A673 (cell line): ENCODE data around the gene GPR61. TPM values are rescaled to one million over a fixed set of nuclear protein-coding genes. Genes with fewer than 3 reads are reported as not detected.

Experiments used
- BruUV-seq: library from RNA; stranded (reverse); fragments of 400-500 nt; replicated peaks from 2 replicates; lab custom pipeline; 2021; lab: Mats Ljungman, UMichigan
- CTCF ChIA-PET: fragments of 300-600 bp; sonication (Branson Sonifier 250); formaldehyde crosslinking; loops from one replicate; lab custom pipeline; 2022; ENCODE audit warnings: antibody characterized with exemption; lab: Charles Lee
- POLR2A ChIA-PET: fragments of 300-600 bp; sonication (Branson Sonifier 250); formaldehyde crosslinking; loops from one replicate; lab custom pipeline; 2022; ENCODE audit warnings: antibody characterized with exemption; ENCODE audit not compliant: low non-redundant PET; lab: Charles Lee
- DNase-seq: peaks from one replicate; pipeline ENCODE4 v3.0.0-alpha.2; 2015; ENCODE audit warnings: low spot score
- H3K27ac ChIP-seq: fragments of 200-600 bp; sonication (generic); 2 replicates; pipeline ENCODE4 v1.5.1; 2016; ENCODE audit warnings: mixed run types, low read depth, mild to moderate bottlenecking, mixed read lengths, antibody characterized with exemption, low read length; ENCODE audit not compliant: poor library complexity, severe bottlenecking
- H3K27me3 ChIP-seq: fragments of 200-600 bp; sonication (generic); replicated peaks from 2 replicates; pipeline ENCODE4 v1.6.1; 2017; ENCODE audit warnings: mixed run types, low read depth, mild to moderate bottlenecking, mixed read lengths, antibody characterized with exemption, low read length; ENCODE audit not compliant: insufficient read depth, poor library complexity
- H3K36me3 ChIP-seq: fragments of 200-600 bp; sonication (generic); 2 replicates; pipeline ENCODE4 v1.6.1; 2016; ENCODE audit warnings: mixed run types, mild to moderate bottlenecking, mixed read lengths, antibody characterized with exemption, low read length; ENCODE audit not compliant: insufficient read depth, poor library complexity, severe bottlenecking
- H3K4me1 ChIP-seq: fragments of 200-600 bp; sonication (generic); 2 replicates; pipeline ENCODE4 v1.6.1; 2017; ENCODE audit warnings: mixed run types, mild to moderate bottlenecking, mixed read lengths, antibody characterized with exemption, low read length; ENCODE audit not compliant: insufficient read depth, poor library complexity, severe bottlenecking
- H3K4me3 ChIP-seq: fragments of 200-600 bp; sonication (generic); 2 replicates; pipeline ENCODE4 v1.5.1; 2016; ENCODE audit warnings: low read depth, mixed run types, mild to moderate bottlenecking, mixed read lengths, low read length; ENCODE audit not compliant: poor library complexity, severe bottlenecking
- H3K9me3 ChIP-seq: fragments of 200-600 bp; sonication (generic); 2 replicates; pipeline ENCODE4 v1.6.1; 2016; ENCODE audit warnings: mixed run types, low read depth, mild to moderate bottlenecking, mixed read lengths, antibody characterized with exemption, low read length; ENCODE audit not compliant: poor library complexity, severe bottlenecking
- EZH2 ChIP-seq: fragments of 200-600 bp; sonication (generic); IDR thresholded peaks from 2 replicates; pipeline ENCODE4 v1.6.1; 2017; ENCODE audit warnings: borderline replicate concordance, low read depth, mild to moderate bottlenecking, mixed read lengths, antibody characterized with exemption, low read length; ENCODE audit not compliant: poor library complexity, severe bottlenecking
- intact Hi-C: fragments of 100-400 bp; cut with micrococcal nuclease; formaldehyde crosslinking; loops from one replicate; pipeline ENCODE4 v1.10.0; 2022; ENCODE audit not compliant: unreplicated experiment
- total RNA-seq: library from RNA; stranded (reverse); gene quantifications from 2 replicates; pipeline ENCODE4 v1.2.3, GENCODE V29; 2021
- TF ChIP-seq, protein P1 (sequence below): fragments of 300-800, 200-600 bp; sonication (generic); conservative IDR thresholded peaks from 2 replicates; pipeline ENCODE4 v1.5.1; 2017; ENCODE audit warnings: low read depth, mild to moderate bottlenecking, antibody characterized with exemption, low read length, moderate library complexity, mixed read lengths

Gene GPR61
- total RNA-seq, 1 experiment from 2014 or later: not detected

DNA sequence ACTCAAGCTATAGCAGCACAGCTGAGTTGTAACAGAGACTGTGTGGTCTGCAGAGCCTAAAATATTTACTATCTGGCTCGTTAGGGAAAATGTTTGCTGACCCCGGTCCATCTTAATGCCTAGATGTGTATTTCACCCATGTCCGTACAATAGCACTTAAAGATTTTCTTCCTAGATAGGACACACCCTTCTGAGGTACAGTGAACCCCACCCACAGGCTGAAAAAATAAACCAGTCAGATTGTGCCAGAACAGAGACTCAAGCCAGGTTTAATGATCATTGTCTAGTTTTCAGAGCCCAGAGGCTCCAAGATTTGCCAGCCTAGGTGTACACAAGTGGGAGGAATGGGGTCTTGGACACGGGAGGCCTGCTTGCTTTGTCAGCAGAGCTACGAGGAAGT lies 35.7 kb upstream of the GPR61 start:
- Histone ChIP-seq H3K4me3 (no peak overlapping the region), H3K27ac (no peak overlapping the region), H3K27me3 (no peaks in the 10 kb centered on the region), H3K9me3 (no peaks in the 10 kb centered on the region), H3K4me1 (no peaks in the 10 kb centered on the region), H3K36me3 (no peaks in the 10 kb centered on the region)
- intact Hi-C loops: no loop called here
- DNase-seq: no peak
- CTCF ChIA-PET: no interaction called here
- no TSS peak for BruUV-seq
- TF ChIP-seq EZH2: no peak
- TF ChIP-seq, protein P1, sequence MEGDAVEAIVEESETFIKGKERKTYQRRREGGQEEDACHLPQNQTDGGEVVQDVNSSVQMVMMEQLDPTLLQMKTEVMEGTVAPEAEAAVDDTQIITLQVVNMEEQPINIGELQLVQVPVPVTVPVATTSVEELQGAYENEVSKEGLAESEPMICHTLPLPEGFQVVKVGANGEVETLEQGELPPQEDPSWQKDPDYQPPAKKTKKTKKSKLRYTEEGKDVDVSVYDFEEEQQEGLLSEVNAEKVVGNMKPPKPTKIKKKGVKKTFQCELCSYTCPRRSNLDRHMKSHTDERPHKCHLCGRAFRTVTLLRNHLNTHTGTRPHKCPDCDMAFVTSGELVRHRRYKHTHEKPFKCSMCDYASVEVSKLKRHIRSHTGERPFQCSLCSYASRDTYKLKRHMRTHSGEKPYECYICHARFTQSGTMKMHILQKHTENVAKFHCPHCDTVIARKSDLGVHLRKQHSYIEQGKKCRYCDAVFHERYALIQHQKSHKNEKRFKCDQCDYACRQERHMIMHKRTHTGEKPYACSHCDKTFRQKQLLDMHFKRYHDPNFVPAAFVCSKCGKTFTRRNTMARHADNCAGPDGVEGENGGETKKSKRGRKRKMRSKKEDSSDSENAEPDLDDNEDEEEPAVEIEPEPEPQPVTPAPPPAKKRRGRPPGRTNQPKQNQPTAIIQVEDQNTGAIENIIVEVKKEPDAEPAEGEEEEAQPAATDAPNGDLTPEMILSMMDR: no peak
- POLR2A ChIA-PET: no interaction called here

DNA sequence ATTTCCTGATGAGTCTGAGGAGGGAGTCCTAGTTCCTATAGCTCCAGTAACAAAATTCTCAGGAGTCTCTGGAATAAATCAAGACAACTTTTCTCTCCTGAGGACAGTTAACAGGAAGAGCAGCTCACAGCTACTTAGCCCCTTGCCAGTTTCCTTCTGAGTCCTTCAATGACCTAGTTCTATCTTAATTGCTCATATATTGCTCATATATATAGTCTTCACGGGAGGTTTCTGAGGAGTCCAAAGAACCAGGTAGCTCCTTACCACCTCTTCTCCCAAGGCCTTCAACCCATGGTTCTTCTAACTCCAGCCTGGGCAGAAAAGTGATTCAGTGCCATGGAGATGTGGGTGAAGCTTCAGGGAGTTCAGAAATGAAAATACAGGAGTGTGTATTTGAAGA lies 34.7 kb upstream of the GPR61 start:
- DNase-seq: no peak
- ChIA-PET CTCF (no interaction called here), POLR2A (no interaction called here)
- intact Hi-C loops: no loop called here
- Histone ChIP-seq H3K9me3 (no peaks in the 10 kb centered on the region), H3K4me1 (peaks cover 1% of the 10 kb centered on the region), H3K36me3 (no peaks in the 10 kb centered on the region), H3K27ac (no peak overlapping the region), H3K4me3 (no peak overlapping the region), H3K27me3 (no peaks in the 10 kb centered on the region)
- no TSS peak for BruUV-seq
- TF ChIP-seq EZH2: no peak
- TF ChIP-seq, protein P1: no peak

GRCh38 chr1:109508001-109508872 lies 31.4 kb upstream of the GPR61 start:
- Histone ChIP-seq H3K4me3 (no peak overlapping the region), H3K4me1 (peaks cover 7% of the 10 kb centered on the region), H3K27me3 (no peaks in the 10 kb centered on the region), H3K36me3 (no peaks in the 10 kb centered on the region), H3K27ac (no peak overlapping the region), H3K9me3 (no peaks in the 10 kb centered on the region)
- intact Hi-C loops: no loop called here
- CTCF ChIA-PET: interaction anchor here (0.7 to 1.7 kb wide), 2 partner anchors 18 to 24 kb away, joined by 3 to 5 read pairs; no protein-coding TSS in a partner anchor
- POLR2A ChIA-PET: no interaction called here
- DNase-seq: no peak
- BruUV-seq: no TSS peak
- TF ChIP-seq, protein P1: no peak
- TF ChIP-seq EZH2: no peak
